ENCODE data around the gene RPUSD4.

DNA sequence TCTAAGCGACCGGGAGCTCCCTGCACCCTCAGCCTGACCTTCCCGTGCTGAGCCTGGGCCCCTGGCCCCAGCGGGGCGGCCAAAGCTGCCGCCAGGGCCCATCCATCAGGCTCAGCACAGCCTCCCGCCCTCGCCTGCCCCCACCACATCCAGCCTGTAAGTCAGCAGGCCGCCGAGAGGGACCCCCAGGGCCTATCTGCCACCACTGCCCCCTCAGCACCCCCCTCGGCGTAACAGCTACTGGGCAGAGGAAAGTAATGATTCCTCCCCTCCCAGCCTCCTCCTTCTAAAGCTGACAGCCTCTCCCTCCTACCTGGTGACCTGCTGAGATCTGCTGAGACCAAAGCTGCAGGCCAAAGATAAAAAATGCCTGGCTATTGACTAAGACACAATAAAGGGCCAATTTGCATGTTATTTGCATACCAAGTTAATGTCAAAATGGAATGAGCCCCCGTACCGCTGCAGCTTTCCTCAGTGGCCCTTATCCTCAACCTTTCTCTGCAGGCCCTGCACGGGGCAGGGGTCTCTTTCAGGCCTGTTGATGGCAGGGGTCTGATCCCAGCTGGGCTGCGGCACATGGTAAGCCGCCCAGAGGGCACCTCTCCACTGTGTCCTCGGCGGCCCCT lies 51.6 kb downstream of the RPUSD4 start:
- TF ChIP-seq CBX5 (IDR thresholded peaks at IDR 0.05; ENCODE audit: low read depth) (no peak), TCF12 (IDR thresholded peaks at IDR 0.05; ENCODE audit: low read depth, low read length) (no peak), GABPA (IDR thresholded peaks at IDR 0.05; ENCODE audit: low read depth) (no peak)

All from GM12878 (cell line).